HCT116 (cell line): ENCODE measurements around the gene ARL15. TPM values are rescaled to one million over a fixed set of nuclear protein-coding genes. Genes with fewer than 3 reads are reported as not detected.

ENCODE experiments used
- ATAC-seq: fragments of 200-7000 bp; cut with Tn5 transposase; 2 replicates; pipeline ENCODE4 v1.9.1; 2020; ENCODE audit warnings: mild to moderate bottlenecking, moderate library complexity
- BruUV-seq: library from RNA; stranded (reverse); fragments of 400-500 nt; replicated peaks from 2 replicates; lab custom pipeline; 2021; lab: Mats Ljungman, UMichigan
- CTCF ChIA-PET: fragments of 300-600 bp; sonication (Branson Sonifier 250); formaldehyde crosslinking; loops from one replicate; lab custom pipeline; 2021; ENCODE audit warnings: antibody characterized with exemption; lab: Charles Lee
- POLR2A ChIA-PET: fragments of 300-600, 350-600 bp; sonication (Branson Sonifier 250); formaldehyde crosslinking; loops from one replicate; lab custom pipeline; 2021; ENCODE audit warnings: antibody characterized with exemption; lab: Charles Lee
- RAD21 ChIA-PET, 2 experiments: fragments of 300-600 bp; sonication (Branson Sonifier 250); formaldehyde crosslinking; loops; one replicate each; lab custom pipeline; 2023; ENCODE audit warnings: low total read pairs in 2 of 2; ENCODE audit not compliant: uncharacterized antibody in 2 of 2, unreplicated experiment in 2 of 2, low non-redundant PET in 1 of 2; lab: Charles Lee
- DNase-seq: peaks from one replicate; pipeline ENCODE4 v3.0.0-alpha.2; 2010; ENCODE audit warnings: low read depth, low spot score
- H2AFZ ChIP-seq: fragments of 200-600 bp; shearing (Covaris generic), sonication (generic); 2 replicates; pipeline ENCODE4 v1.6.1; 2017; ENCODE audit warnings: low read depth, mixed run types, mixed read lengths, antibody characterized with exemption, low read length; ENCODE audit not compliant: poor library complexity, severe bottlenecking
- H3K27ac ChIP-seq: 2 replicates; pipeline ENCODE4 v1.5.1; 2012; ENCODE audit warnings: low read depth, low read length
- H3K27me3 ChIP-seq: fragments of 200-600 bp; sonication (generic); 2 replicates; pipeline ENCODE4 v1.6.1; 2016; ENCODE audit warnings: mixed run types, low read length, mixed read lengths; ENCODE audit not compliant: insufficient read depth
- H3K36me3 ChIP-seq, 2 experiments: fragments of 200-500 bp in 1 of 2; fragments of 200-600 bp in 1 of 2; sonication (Bioruptor generic) in 1 of 2; sonication (generic) in 1 of 2; 2 replicates each; pipeline versions ENCODE4 v1.5.1 to v1.6.1; 2014 to 2016; ENCODE audit warnings: low read length in 2 of 2, inconsistent platforms in 1 of 2, mixed read lengths in 1 of 2, mixed run types in 1 of 2; ENCODE audit not compliant: insufficient read depth in 2 of 2, control insufficient read depth in 1 of 2
- H3K4me1 ChIP-seq, 2 experiments: fragments of 200-600 bp in 1 of 2; sonication (generic) in 1 of 2; 2 replicates each; pipeline versions ENCODE4 v1.5.1 to v1.6.1; 2012 to 2017; ENCODE audit warnings: low read length in 2 of 2, inconsistent platforms in 1 of 2, mild to moderate bottlenecking in 1 of 2, mixed read lengths in 1 of 2, mixed run types in 1 of 2, moderate library complexity in 1 of 2; ENCODE audit not compliant: insufficient read depth in 2 of 2, control insufficient read depth in 1 of 2
- H3K4me2 ChIP-seq: fragments of 200-600 bp; sonication (generic); 2 replicates; pipeline ENCODE4 v1.6.1; 2017; ENCODE audit warnings: mixed run types, low read length, mixed read lengths
- H3K4me3 ChIP-seq, 2 experiments: fragments of 200-600 bp in 1 of 2; sonication (generic) in 1 of 2; replicated peaks in 1 of 2; 2 replicates each; pipeline ENCODE4 v1.5.1; 2011 to 2016; ENCODE audit warnings: low read length in 2 of 2, control low read depth in 1 of 2, low read depth in 1 of 2, mild to moderate bottlenecking in 1 of 2, mixed read lengths in 1 of 2, mixed run types in 1 of 2
- H3K79me2 ChIP-seq: fragments of 200-600 bp; sonication (generic); 2 replicates; pipeline ENCODE4 v1.6.1; 2017; ENCODE audit warnings: mild to moderate bottlenecking, mixed run types, low read length, moderate library complexity, mixed read lengths; ENCODE audit not compliant: insufficient read depth
- H3K9ac ChIP-seq: fragments of 200-600 bp; sonication (generic); 2 replicates; pipeline ENCODE4 v1.6.1; 2016; ENCODE audit warnings: low read length, mixed read lengths
- H3K9me2 ChIP-seq: fragments of 200-600 bp; sonication (generic), shearing (Covaris generic); 2 replicates; pipeline ENCODE4 v1.6.1; 2017; ENCODE audit warnings: mixed run types, mild to moderate bottlenecking, moderate library complexity; ENCODE audit not compliant: insufficient read depth
- H3K9me3 ChIP-seq, 2 experiments: fragments of 200-500 bp in 1 of 2; fragments of 200-600 bp in 1 of 2; sonication (Bioruptor generic) in 1 of 2; sonication (generic) in 1 of 2; 2 replicates each; pipeline ENCODE4 v1.6.1; 2014 to 2017; ENCODE audit warnings: low read length in 2 of 2, mixed read lengths in 2 of 2, inconsistent platforms in 1 of 2, low read depth in 1 of 2, mild to moderate bottlenecking in 1 of 2, mixed run types in 1 of 2, moderate library complexity in 1 of 2; ENCODE audit not compliant: control insufficient read depth in 1 of 2, insufficient read depth in 1 of 2
- H4K20me1 ChIP-seq: fragments of 200-600 bp; sonication (generic), shearing (Covaris generic); 2 replicates; pipeline ENCODE4 v1.6.1; 2017; ENCODE audit warnings: mixed run types, mild to moderate bottlenecking, moderate library complexity; ENCODE audit not compliant: insufficient read depth
- CBX3 ChIP-seq: IDR thresholded peaks from 2 replicates; pipeline ENCODE4 v1.6.1; 2012; ENCODE audit warnings: low read depth
- CTCF ChIP-seq, 3 experiments: fragments of 200-600 bp in 1 of 3; sonication (generic) in 1 of 3; IDR thresholded peaks in 2 of 3; conservative IDR thresholded peaks in 1 of 3; 2 replicates each; pipeline ENCODE4 v1.5.1; 2012 to 2017; ENCODE audit warnings: low read depth in 2 of 3, low read length in 2 of 3, antibody characterized with exemption in 1 of 3, borderline replicate concordance in 1 of 3, control low read depth in 1 of 3, mild to moderate bottlenecking in 1 of 3, mixed read lengths in 1 of 3, mixed run types in 1 of 3, moderate library complexity in 1 of 3; ENCODE audit not compliant: insufficient read depth in 1 of 3
- EGR1 ChIP-seq: IDR thresholded peaks from 2 replicates; pipeline ENCODE4 v1.6.1; 2012; ENCODE audit warnings: low read depth
- ELF1 ChIP-seq: IDR thresholded peaks from 2 replicates; pipeline ENCODE4 v1.6.1; 2012; ENCODE audit warnings: low read depth, borderline replicate concordance
- EZH2 ChIP-seq: fragments of 200-600 bp; sonication (generic); IDR thresholded peaks from 2 replicates; pipeline ENCODE4 v1.6.1; 2017; ENCODE audit warnings: antibody characterized with exemption, mixed run types
- EZH2phosphoT487 ChIP-seq: fragments of 200-600 bp; IDR thresholded peaks from 2 replicates; pipeline ENCODE4 v1.6.1; 2018; ENCODE audit warnings: antibody characterized with exemption, borderline replicate concordance
- MAX ChIP-seq: IDR thresholded peaks from 2 replicates; pipeline ENCODE4 v1.6.1; 2012
- REST ChIP-seq: IDR thresholded peaks from 2 replicates; pipeline ENCODE4 v1.6.1; 2012; ENCODE audit warnings: low read depth
- SP1 ChIP-seq: IDR thresholded peaks from 2 replicates; pipeline ENCODE4 v1.6.1; 2012; ENCODE audit warnings: low read depth
- SRF ChIP-seq: IDR thresholded peaks from 2 replicates; pipeline ENCODE4 v1.6.1; 2012; ENCODE audit warnings: low read depth
- TCF7L2 ChIP-seq: IDR thresholded peaks from 2 replicates; pipeline ENCODE4 v1.7.0; 2011; ENCODE audit warnings: borderline replicate concordance, inconsistent platforms; ENCODE audit not compliant: insufficient read depth, insufficient read length; ENCODE audit errors: extremely low read depth
- YY1 ChIP-seq: IDR thresholded peaks from 2 replicates; pipeline ENCODE4 v1.6.1; 2011; ENCODE audit warnings: low read length, low read depth, moderate library complexity, mild to moderate bottlenecking; ENCODE audit not compliant: insufficient replicate concordance; ENCODE audit errors: extremely low read depth
- ZBTB33 ChIP-seq: IDR thresholded peaks from 2 replicates; pipeline ENCODE4 v1.6.1; 2011; ENCODE audit warnings: mild to moderate bottlenecking, low read length, moderate library complexity; ENCODE audit not compliant: insufficient replicate concordance; ENCODE audit errors: extremely low read depth
- intact Hi-C: fragments of 100-400 bp; cut with micrococcal nuclease; formaldehyde crosslinking; loops from 2 replicates; pipeline ENCODE4 v1.10.0; 2022
- total RNA-seq: library from RNA; stranded (reverse); gene quantifications from one replicate; pipeline ENCODE4 v1.2.1, GENCODE V29; 2021; ENCODE audit not compliant: unreplicated experiment

Gene ARL15
- total RNA-seq, 1 experiment from 2014 or later = 15.0 TPM

- RAD21 ChIA-PET = no interaction called here
- intact Hi-C loops = no loop called here
- no TSS peak for BruUV-seq
- no peak for TF ChIP-seq REST
- no peak for TF ChIP-seq SRF
- no peak for TF ChIP-seq EZH2phosphoT487
- no peak for TF ChIP-seq CTCF (IDR thresholded peaks at IDR 0.05 in 2 of 3, conservative IDR thresholded peaks at IDR 0.05 in 1 of 3; ENCODE audit: borderline replicate concordance in 1 of 3, insufficient read depth in 1 of 3, low read depth in 2 of 3, low read length in 2 of 3)
- no peak for TF ChIP-seq ELF1
- TF ChIP-seq ZBTB33 = no peak
- TF ChIP-seq SP1 = no peak
- no peak for TF ChIP-seq CBX3
- no peak for TF ChIP-seq EGR1
- TF ChIP-seq TCF7L2 = no peak
- no peak for TF ChIP-seq EZH2
- no peak for TF ChIP-seq YY1
- no peak for TF ChIP-seq MAX
- Histone ChIP-seq H4K20me1 (no peaks in the 10 kb centered on the region), H3K9me2 (no peaks in the 10 kb centered on the region), H3K79me2 (no peaks in the 10 kb centered on the region), H3K4me2 (no peak overlapping the region), H3K4me3 (no peak overlapping the region), H3K27ac (no peak overlapping the region), H3K36me3 (no peaks in the 10 kb centered on the region), H3K9ac (no peak overlapping the region), H2AFZ (no peak overlapping the region), H3K9me3 (no peaks in the 10 kb centered on the region), H3K27me3 (no peaks in the 10 kb centered on the region), H3K4me1 (no peaks in the 10 kb centered on the region)
- no peak for DNase-seq
- CTCF ChIA-PET = no interaction called here
- ATAC-seq = no peak
- POLR2A ChIA-PET = no interaction called here
Measured at GRCh38 chr5:54178207-54178606, 132.2 kb downstream of the ARL15 start.
